ENCODE data around the gene DLK2.

GRCh38 chr6:43433148-43433547, 22.2 kb downstream of the DLK2 start:
- no peak for TF ChIP-seq CTCF (IDR thresholded peaks at IDR 0.05; ENCODE audit: low read length)
- TF ChIP-seq EZH2 (IDR thresholded peaks at IDR 0.05; ENCODE audit: borderline replicate concordance, low read length), result no peak
